Gastroesophageal sphincter (tissue), 4 donors: ENCODE measurements around the gene C3. TPM values are rescaled to one million over a fixed set of nuclear protein-coding genes. Genes with fewer than 3 reads are reported as not detected.
"Not testable (repeated sequence)": the region's sequence is repeated elsewhere in the genome, so short reads cannot be mapped to it uniquely, and the experiment has no call there.

ENCODE experiments used
- ATAC-seq: fragments of 150-250 bp; one replicate; pipeline ENCODE4 v1.9.1; 2016; ENCODE audit warnings: mild to moderate bottlenecking, moderate library complexity
- H3K27ac ChIP-seq, 4 donors: fragments of 200-600 bp; sonication (generic) in 3 of 4; 1 replicate in 3 of 4; 2 replicates in 1 of 4; pipeline ENCODE4 v1.5.1; 2016 to 2019
- H3K27me3 ChIP-seq: fragments of 200-600 bp; sonication (generic); one replicate; pipeline ENCODE4 v1.5.1; 2019
- H3K36me3 ChIP-seq, 2 donors: fragments of 200-600 bp; sonication (generic); one replicate each; pipeline ENCODE4 v1.5.1; 2019; ENCODE audit warnings: control low read depth in 1 of 2
- H3K4me1 ChIP-seq, 3 donors: fragments of 200-600 bp; sonication (generic); 1 replicate in 2 of 3; 2 replicates in 1 of 3; pipeline ENCODE4 v1.5.1; 2016 to 2019; ENCODE audit warnings: control low read depth in 2 of 3
- H3K4me3 ChIP-seq, 2 donors: fragments of 200-600 bp; sonication (generic); one replicate each; pipeline ENCODE4 v1.5.1; 2019; ENCODE audit warnings: mild to moderate bottlenecking in 1 of 2, moderate library complexity in 1 of 2
- H3K9me3 ChIP-seq, 3 donors: fragments of 200-600 bp; sonication (generic); one replicate each; pipeline ENCODE4 v1.5.1; 2017 to 2019; ENCODE audit warnings: control low read depth in 2 of 3
- EP300 ChIP-seq: sonication (generic); formaldehyde crosslinking; IDR thresholded peaks from one replicate; pipeline ENCODE4 v1.6.1; 2017; ENCODE audit warnings: antibody characterized with exemption, mild to moderate bottlenecking
- POLR2A ChIP-seq, 2 donors: fragments of 450-650 bp; IDR thresholded peaks; one replicate each; pipeline ENCODE4 v1.6.1; 2017; ENCODE audit warnings: antibody characterized with exemption in 2 of 2, mild to moderate bottlenecking in 2 of 2, moderate library complexity in 1 of 2
- POLR2AphosphoS5 ChIP-seq: sonication (generic); formaldehyde crosslinking; IDR thresholded peaks from one replicate; pipeline ENCODE4 v1.6.1; 2017; ENCODE audit warnings: antibody characterized with exemption
- WGBS, 2 donors: methylation state at CpG; one replicate each; pipeline ENCODE4 v1.1.5; 2018; ENCODE audit warnings: low coverage in 1 of 2; 5-methylcytosine and 5-hydroxymethylcytosine counted together
- total RNA-seq, 4 donors: library from RNA; depleted of rRNA; stranded (reverse); fragments of >200 nt; gene quantifications; one replicate each; pipeline ENCODE4 v1.1.0, GENCODE V29; 2016
- TF ChIP-seq, protein P1 (sequence below), 4 experiments: fragments of 200-600 bp in 2 of 4; fragments of 450-650 bp in 2 of 4; sonication (generic) in 1 of 4; IDR thresholded peaks; one replicate each; pipeline ENCODE4 v1.5.1; 2017 to 2019; ENCODE audit warnings: antibody characterized with exemption in 4 of 4, mild to moderate bottlenecking in 2 of 4, moderate library complexity in 2 of 4

C3 gene
- total RNA-seq, 4 donors from 2014 or later, result 246 to 757 (median 594) TPM

DNA sequence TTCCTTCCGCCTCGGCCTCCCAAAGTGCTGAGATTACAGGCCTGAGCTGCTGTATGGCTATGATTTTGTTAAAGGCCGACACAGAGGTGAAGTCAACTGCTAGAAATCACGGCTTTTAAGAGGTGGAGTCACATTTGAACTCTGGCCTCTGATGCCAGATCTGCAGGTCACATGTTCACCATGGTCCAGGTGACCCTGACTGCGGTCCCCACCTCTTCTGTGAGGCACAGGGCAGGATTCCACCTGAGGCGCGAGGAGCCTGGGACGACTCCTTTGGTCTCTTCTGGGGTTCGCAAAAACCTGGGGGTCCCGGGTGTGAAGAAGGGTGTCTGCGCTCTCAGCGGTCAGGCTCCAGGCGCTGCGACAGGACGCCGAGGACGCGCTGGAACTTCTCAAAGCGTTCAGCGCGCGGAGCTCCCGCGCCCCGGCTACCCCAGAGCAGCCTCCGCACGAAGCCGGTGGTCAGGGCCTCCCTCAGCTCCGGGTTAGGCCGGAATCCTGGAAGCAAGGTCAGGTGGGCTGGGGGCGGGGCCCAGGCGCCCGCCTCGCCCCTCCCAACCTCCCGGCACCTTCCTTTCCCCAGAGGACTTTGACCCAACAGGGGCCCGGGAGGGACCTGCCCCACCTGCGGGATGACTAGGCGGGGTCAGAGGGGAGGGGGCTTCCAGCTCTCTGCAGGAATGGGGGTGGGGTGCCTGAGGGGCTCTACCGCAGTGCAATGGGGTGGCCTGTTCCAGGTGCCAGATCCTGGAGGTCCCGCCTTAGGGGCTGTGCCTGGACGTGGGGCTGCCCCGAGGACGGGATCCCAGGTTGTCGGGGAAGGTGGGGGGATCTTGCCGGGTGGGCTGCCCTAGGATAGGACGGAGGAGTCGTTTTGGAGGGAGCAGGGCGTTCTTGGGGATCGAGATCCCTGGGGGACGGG, 32.1 kb upstream of the C3 start:
- no peaks in the 10 kb centered on the region for H3K27me3 ChIP-seq
- H3K4me1 ChIP-seq, result peaks cover 0 to 17% (median 9%) of the 10 kb centered on the region in 3 donors
- WGBS, 2 donors, result 20 to 71% methylated on average over 1 to 4 of the region's 50 CpGs
- peak overlapping the region in 1 of 2 donors; percentile 46 for H3K4me3 ChIP-seq
- no peak for ATAC-seq
- no peaks in the 10 kb centered on the region for H3K9me3 ChIP-seq
- H3K36me3 ChIP-seq, result peaks cover 0 to 51% of the 10 kb centered on the region in 2 donors
- peak overlapping the region in 3 of 4 donors; percentile 78 to 79 (median 78) for H3K27ac ChIP-seq
- no peak for TF ChIP-seq POLR2A (IDR thresholded peaks at IDR 0.05)
- TF ChIP-seq, protein P1, sequence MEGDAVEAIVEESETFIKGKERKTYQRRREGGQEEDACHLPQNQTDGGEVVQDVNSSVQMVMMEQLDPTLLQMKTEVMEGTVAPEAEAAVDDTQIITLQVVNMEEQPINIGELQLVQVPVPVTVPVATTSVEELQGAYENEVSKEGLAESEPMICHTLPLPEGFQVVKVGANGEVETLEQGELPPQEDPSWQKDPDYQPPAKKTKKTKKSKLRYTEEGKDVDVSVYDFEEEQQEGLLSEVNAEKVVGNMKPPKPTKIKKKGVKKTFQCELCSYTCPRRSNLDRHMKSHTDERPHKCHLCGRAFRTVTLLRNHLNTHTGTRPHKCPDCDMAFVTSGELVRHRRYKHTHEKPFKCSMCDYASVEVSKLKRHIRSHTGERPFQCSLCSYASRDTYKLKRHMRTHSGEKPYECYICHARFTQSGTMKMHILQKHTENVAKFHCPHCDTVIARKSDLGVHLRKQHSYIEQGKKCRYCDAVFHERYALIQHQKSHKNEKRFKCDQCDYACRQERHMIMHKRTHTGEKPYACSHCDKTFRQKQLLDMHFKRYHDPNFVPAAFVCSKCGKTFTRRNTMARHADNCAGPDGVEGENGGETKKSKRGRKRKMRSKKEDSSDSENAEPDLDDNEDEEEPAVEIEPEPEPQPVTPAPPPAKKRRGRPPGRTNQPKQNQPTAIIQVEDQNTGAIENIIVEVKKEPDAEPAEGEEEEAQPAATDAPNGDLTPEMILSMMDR (IDR thresholded peaks at IDR 0.05), result no peak
- no peak for TF ChIP-seq POLR2AphosphoS5
- TF ChIP-seq EP300, result no peak

DNA sequence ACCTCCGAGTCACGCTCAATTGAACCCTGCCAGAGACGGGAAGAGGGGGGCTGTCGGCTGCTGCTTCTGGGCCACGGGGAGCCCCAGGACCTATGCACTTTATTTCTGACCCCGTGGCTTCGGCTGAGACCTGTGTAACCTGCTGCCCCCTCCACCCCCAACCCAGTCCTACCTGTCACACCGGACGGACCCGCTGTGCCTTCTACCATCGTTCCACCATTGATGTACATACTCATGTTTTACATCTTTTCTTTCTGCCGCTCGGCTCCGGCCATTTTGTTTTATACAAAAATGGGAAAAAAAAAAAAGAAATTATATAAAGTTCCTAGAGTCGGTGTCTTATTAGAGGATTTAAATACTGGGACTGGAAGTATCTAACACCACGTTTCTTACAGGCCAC, 30.7 kb upstream of the C3 start:
- no peak for ATAC-seq
- peaks cover 0 to 64% of the 10 kb centered on the region in 2 donors for H3K36me3 ChIP-seq
- H3K27ac ChIP-seq, result peak overlapping the region in 1 of 4 donors; percentile 67
- 50 to 84% methylated on average over 1 to 16 of the region's 16 CpGs for WGBS, 2 donors
- H3K4me1 ChIP-seq, result peaks cover 0 to 21% (median 10%) of the 10 kb centered on the region in 3 donors
- no peaks in the 10 kb centered on the region for H3K27me3 ChIP-seq
- no peak for TF ChIP-seq EP300
- TF ChIP-seq, protein P1 (IDR thresholded peaks at IDR 0.05), result no peak
- TF ChIP-seq POLR2AphosphoS5, result no peak
- TF ChIP-seq POLR2A (IDR thresholded peaks at IDR 0.05), result no peak
- no peaks in the 10 kb centered on the region for H3K9me3 ChIP-seq
- no peak overlapping the region for H3K4me3 ChIP-seq

DNA sequence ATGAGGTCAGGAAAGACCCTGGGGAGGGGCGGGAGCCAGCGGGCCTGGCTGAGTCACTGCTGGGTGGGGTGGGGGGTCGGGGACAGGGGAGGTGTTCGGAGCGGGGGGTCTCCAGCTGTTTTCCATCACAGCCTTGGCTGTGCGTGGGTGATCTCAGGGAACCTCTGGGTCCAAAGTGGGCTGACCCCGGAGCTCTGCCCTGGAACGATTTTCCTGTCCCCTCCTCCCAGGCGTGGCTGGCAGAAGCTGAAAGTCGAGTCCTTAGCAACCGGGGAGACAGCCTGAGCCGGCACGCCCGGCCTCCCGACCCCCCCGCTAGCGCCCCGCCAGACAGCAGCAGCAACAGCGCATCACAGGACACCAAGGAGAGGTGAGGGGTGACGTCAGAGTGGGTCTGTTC, 29.6 kb upstream of the C3 start:
- Histone ChIP-seq H3K27me3 (no peaks in the 10 kb centered on the region), H3K4me1 (peaks cover 0 to 32% (median 19%) of the 10 kb centered on the region in 3 donors), H3K27ac (peak overlapping the region in 3 of 4 donors; percentile 56 to 67 (median 59)), H3K36me3 (peaks cover 0 to 71% of the 10 kb centered on the region in 2 donors), H3K4me3 (no peak overlapping the region), H3K9me3 (no peaks in the 10 kb centered on the region)
- TF ChIP-seq EP300, result no peak
- TF ChIP-seq POLR2A (IDR thresholded peaks at IDR 0.05), result no peak
- TF ChIP-seq POLR2AphosphoS5, result no peak
- TF ChIP-seq, protein P1 (IDR thresholded peaks at IDR 0.05), result no peak
- peak; percentile 60 for ATAC-seq
- no CpG with 5 or more reads among the region's 20 CpGs for WGBS, 2 donors

DNA sequence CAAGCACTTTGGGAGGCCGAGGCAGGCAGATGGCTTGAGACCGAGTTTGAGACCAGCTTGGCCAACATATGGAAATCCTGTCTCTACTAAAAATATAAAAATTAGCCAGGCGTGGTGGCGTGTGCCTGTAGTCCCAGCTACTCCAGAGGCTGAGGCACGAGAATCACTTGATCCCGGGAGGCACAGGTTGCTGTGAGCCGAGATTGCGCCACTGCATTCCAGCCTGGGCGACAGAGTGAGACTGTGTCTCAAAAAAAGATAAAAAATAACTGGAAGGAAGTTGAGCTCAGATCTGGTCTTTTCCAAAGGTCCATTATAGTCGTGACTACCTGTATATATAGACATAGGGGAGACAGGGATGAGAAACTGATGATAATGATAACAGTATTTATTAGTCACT, 28.1 kb upstream of the C3 start:
- peak overlapping the region in 2 of 4 donors; percentile 30 to 41 for H3K27ac ChIP-seq
- H3K4me1 ChIP-seq, result peaks cover 3 to 42% (median 32%) of the 10 kb centered on the region in 3 donors
- H3K27me3 ChIP-seq, H3K9me3 ChIP-seq, H3K4me3 ChIP-seq, ATAC-seq: not testable (repeated sequence)
- peaks cover 0 to 81% of the 10 kb centered on the region in 2 donors for H3K36me3 ChIP-seq
- 83 to 85% methylated on average over 6 of the region's 10 CpGs for WGBS, 2 donors

DNA sequence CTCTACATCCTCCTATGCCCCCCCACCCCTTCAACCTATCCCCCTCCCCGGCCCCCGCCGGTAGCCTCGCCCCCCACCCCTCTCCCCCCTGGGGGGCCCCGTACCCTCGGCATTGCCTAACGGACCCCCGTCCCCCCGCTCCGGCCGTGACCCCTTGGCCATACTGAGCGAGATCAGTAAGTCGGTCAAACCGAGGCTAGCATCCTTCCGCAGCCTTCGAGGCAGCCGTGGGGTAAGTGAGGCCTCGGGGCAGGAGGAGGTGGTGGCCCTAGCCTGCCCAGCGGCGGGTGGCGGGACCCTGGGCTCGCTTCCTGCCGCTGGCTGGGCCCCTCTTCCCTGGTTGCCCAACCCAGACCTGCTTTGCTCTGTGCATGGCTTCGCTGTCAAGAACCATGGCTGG, 25.5 kb upstream of the C3 start:
- TF ChIP-seq, protein P1 (IDR thresholded peaks at IDR 0.05), result no peak
- TF ChIP-seq POLR2AphosphoS5, result no peak
- TF ChIP-seq EP300, result no peak
- TF ChIP-seq POLR2A (IDR thresholded peaks at IDR 0.05), result no peak
- no peak overlapping the region for H3K4me3 ChIP-seq
- no CpG with 5 or more reads among the region's 24 CpGs for WGBS, 2 donors
- peak overlapping the region in 3 of 4 donors; percentile 50 to 93 (median 92) for H3K27ac ChIP-seq
- H3K27me3 ChIP-seq, result no peaks in the 10 kb centered on the region
- peaks cover 0 to 79% of the 10 kb centered on the region in 2 donors for H3K36me3 ChIP-seq
- peaks cover 3 to 56% (median 23%) of the 10 kb centered on the region in 3 donors for H3K4me1 ChIP-seq
- no peak for ATAC-seq
- no peaks in the 10 kb centered on the region for H3K9me3 ChIP-seq
